BE2C (cell line): Measurements from ENCODE around the gene EMC9.

ENCODE experiments used
- DNase-seq: peaks from one replicate; pipeline ENCODE4 v3.0.0-alpha.2; 2020
- H3K27me3 ChIP-seq: fragments of 250-450 bp; sonication (Bioruptor Pico); 2 replicates; pipeline ENCODE4 v1.5.1; 2020; ENCODE audit warnings: mild to moderate bottlenecking
- H3K36me3 ChIP-seq: fragments of 250-450 bp; sonication (Bioruptor Pico); 2 replicates; pipeline ENCODE4 v1.5.1; 2020; ENCODE audit warnings: mild to moderate bottlenecking
- H3K4me1 ChIP-seq: fragments of 250-450 bp; sonication (Bioruptor Pico); 2 replicates; pipeline ENCODE4 v1.5.1; 2020
- H3K4me3 ChIP-seq: 2 replicates; pipeline ENCODE4 v1.5.1; 2011; ENCODE audit warnings: low read depth, low read length
- H3K9me3 ChIP-seq: fragments of 250-450 bp; sonication (Bioruptor Pico); 2 replicates; pipeline ENCODE4 v1.5.1; 2020
- CTCF ChIP-seq: IDR thresholded peaks from 2 replicates; pipeline ENCODE4 v1.5.1; 2012; ENCODE audit warnings: mild to moderate bottlenecking, low read depth, low read length

EMC9 gene

GRCh38 chr14:24102357-24103048 lies 38.9 kb downstream of the EMC9 start:
- no peaks in the 10 kb centered on the region for H3K4me1 ChIP-seq
- TF ChIP-seq CTCF: no peak
- H3K9me3 ChIP-seq: no peaks in the 10 kb centered on the region
- DNase-seq: no peak
- peaks cover 36% of the 10 kb centered on the region for H3K36me3 ChIP-seq
- no peaks in the 10 kb centered on the region for H3K27me3 ChIP-seq
- no peak overlapping the region for H3K4me3 ChIP-seq

GRCh38 chr14:24100982-24101494 lies 40.4 kb downstream of the EMC9 start:
- Histone ChIP-seq H3K4me1 (no peaks in the 10 kb centered on the region), H3K36me3 (peaks cover 41% of the 10 kb centered on the region), H3K27me3 (no peaks in the 10 kb centered on the region), H3K4me3 (no peak overlapping the region), H3K9me3 (no peaks in the 10 kb centered on the region)
- no peak for TF ChIP-seq CTCF
- no peak for DNase-seq

GRCh38 chr14:24100197-24100981 lies 41.0 kb downstream of the EMC9 start:
- no peaks in the 10 kb centered on the region for H3K27me3 ChIP-seq
- no peaks in the 10 kb centered on the region for H3K9me3 ChIP-seq
- DNase-seq: no peak
- TF ChIP-seq CTCF: no peak
- H3K4me1 ChIP-seq: no peaks in the 10 kb centered on the region; the same call in 1 of the 2 replicates
- peaks cover 41% of the 10 kb centered on the region for H3K36me3 ChIP-seq
- no peak overlapping the region for H3K4me3 ChIP-seq

- Histone ChIP-seq H3K4me3 (no peak overlapping the region), H3K36me3 (peaks cover 41% of the 10 kb centered on the region), H3K4me1 (no peaks in the 10 kb centered on the region; the same call in 1 of the 2 replicates), H3K27me3 (no peaks in the 10 kb centered on the region), H3K9me3 (no peaks in the 10 kb centered on the region)
- TF ChIP-seq CTCF: no peak
- no peak for DNase-seq
Observed at GRCh38 chr14:24098927-24099813, 42.2 kb downstream of the EMC9 start.

DNA sequence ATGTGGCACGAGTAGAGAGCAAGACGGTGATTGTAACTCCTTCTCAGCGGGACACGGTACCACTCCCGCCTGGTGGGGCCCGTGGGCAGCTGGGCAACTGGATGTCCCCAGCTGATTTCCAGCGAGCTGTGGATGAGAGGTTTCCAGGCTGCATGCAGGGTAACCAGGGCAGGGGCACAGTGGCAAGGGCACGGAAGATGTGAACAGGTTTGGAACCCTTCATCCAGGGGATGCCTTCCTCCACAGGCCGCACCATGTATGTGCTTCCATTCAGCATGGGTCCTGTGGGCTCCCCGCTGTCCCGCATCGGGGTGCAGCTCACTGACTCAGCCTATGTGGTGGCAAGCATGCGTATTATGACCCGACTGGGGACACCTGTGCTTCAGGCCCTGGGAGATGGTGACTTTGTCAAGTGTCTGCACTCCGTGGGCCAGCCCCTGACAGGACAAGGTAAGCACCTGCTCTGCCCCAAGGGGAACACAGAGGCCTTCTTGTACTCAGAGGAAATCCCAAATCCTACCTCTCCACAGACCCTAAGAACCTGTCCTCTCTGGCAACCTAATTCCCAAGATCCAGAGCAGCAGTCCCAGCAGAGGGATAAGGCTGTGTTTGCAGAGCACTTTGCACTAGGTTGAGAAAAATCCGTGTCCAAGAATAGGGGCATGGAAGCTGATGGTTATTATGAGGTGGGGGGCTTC lies 43.0 kb downstream of the EMC9 start:
- no peak for TF ChIP-seq CTCF
- no peak for DNase-seq
- no peaks in the 10 kb centered on the region for H3K9me3 ChIP-seq
- H3K4me3 ChIP-seq: no peak overlapping the region
- no peaks in the 10 kb centered on the region for H3K27me3 ChIP-seq
- H3K36me3 ChIP-seq: peaks cover 37% of the 10 kb centered on the region
- H3K4me1 ChIP-seq: peaks cover 4% of the 10 kb centered on the region
